NCI-H1930 (cell line): ENCODE measurements around the gene THRAP3.
"Not testable (repeated sequence)": the region's sequence is repeated elsewhere in the genome, so short reads cannot be mapped to it uniquely, and the experiment has no call there.

ENCODE experiments used
- DNase-seq, 2 experiments: peaks; one replicate each; lab custom pipeline; 2025; lab: John Stamatoyannopoulos, UW

Gene THRAP3

DNA sequence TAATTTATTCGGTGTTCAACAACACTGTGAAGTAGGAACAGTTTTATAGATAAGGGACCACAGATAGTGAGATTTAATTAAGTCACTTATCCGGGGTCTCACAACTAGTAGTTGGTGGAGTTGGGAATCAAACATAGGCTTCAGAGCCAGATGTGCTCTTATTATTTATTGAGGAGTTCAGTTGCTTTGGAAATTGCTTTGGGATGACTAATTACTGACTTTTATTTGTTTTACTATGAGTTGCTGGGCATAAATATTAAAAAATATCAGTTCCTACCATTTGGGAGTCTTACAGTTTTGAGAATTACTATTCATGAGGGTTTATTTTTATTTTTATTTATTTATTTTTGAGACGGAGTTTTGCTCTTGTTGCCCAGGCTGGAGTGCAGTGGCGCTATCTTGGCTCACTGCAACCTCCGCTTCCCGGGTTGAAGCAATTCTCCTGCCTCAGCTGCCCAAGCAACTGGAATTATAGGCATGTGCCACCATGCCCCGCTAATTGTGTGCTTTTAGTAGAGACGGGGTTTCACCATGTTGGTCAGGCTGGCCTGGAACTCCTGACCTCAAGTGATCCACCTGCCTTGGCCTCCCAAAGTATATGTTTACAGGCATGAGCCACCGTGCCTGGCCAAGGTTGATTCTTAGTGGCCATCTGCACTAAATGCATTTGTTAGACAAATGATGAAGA, 27.7 kb downstream of the THRAP3 start:
- no peak for DNase-seq

GRCh38 chr1:36252482-36252824, 28.2 kb downstream of the THRAP3 start:
- not testable (repeated sequence) for DNase-seq

DNA sequence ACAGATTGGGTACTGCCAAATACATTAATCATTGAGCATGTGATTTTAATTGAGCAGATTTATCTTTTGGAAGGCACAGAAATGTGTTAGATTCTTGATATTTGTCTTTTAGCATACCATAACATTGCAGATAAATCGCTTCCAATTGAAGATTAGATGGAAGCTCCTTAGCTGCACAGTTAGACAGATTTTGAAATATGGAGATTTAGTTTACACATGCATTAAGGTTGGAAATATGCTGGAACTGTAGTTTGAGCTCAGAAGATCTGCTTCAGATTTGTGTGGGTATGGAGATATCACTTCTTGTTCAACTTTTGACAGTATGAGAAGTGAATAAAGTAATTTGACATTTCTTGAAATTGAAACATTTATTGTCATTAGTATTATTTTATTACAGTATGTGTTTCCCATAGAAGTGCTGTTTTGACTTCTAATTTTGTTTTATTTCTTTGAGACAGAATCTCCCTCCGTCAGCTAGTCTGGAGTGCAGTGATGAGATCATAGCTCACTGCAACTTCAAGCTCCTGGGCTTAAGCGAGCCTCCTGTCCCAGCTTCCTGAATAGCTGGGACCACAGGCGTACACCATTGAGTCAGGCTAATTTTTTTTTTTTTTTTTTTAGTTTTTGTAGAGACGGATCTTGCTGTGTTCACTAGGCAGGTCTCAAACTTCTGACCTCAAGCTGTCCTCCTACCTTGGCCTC, 29.1 kb downstream of the THRAP3 start:
- no peak for DNase-seq

DNA sequence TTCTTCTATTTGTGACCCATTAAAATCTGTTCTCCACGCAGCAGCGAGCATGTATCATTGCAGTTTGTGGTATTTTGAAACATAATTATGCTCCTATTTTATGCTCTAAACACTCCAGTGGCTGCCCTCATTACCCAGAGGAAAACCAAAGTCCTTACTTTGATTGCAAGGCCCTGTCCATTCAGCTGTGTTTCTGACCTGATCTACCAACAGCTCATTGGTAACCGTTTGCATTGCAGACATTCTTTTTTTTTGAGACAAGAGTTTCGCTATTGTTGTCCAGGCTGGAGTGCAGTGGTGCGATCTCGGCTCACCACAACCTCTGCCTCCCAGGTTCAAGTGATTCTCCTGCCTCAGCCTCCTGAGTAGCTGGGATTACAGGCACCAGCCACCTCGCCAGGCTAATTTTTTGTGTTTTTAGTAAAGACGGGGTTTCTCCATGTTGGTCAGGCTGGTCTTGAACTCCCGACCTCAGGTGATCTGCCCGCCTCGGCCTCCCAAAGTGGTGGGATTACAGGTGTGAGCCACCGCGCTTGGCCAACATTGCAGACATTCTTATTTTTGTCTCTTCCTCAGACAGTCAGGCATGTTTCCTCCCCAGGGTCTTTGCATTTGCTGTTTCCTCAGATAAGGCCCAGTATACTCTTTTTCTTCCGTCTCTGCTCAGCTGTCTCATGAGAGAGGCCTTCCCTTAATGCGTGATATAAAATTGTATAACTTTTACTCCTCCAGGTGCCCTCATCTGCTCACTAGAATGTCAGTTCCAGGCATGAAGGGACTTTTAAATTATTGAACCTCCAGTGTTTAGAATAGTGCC, 32.5 kb downstream of the THRAP3 start:
- DNase-seq = no peak

DNA sequence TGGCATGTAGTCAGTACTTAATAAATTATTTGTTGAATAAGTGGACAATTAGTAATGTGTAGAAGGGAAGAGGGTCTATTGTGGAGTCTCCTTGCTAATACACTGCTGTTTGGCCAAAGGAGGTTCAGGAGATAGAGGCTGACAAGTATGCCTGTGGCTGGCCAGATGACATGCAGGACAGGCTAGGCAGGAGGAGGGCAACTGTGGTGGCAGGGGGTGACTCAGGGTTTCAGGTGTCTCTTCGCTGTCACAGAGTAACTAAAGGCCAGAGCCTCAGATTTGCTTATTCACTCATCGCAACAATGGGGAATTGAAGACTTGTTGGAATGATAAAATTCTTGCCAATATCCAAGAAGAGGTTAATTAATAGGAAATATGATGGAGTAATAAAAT, 33.1 kb downstream of the THRAP3 start:
- DNase-seq = no peak

- DNase-seq = no peak
These were observed 34.7 kb downstream of the THRAP3 start for GRCh38 chr1:36258960-36259344.

DNA sequence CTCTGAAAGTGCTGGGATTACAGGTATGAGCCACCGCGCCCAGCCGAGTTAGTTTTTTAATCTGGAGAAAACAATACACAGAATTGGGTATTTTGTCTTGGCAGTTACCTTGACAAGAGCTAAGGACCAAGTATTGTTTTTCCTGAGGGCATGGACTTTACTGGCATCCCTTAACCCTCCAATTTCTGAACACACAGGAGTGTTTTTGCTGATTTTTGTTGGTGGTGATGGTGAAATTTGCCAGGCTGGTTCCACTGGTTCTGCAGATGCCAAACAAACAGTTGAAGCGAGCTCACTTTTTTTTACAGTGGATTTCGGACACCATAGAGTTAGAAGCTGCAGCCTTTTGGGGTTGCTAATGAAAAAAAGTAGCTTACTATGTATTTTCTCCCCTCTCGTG, 44.7 kb downstream of the THRAP3 start:
- DNase-seq = no peak

DNA sequence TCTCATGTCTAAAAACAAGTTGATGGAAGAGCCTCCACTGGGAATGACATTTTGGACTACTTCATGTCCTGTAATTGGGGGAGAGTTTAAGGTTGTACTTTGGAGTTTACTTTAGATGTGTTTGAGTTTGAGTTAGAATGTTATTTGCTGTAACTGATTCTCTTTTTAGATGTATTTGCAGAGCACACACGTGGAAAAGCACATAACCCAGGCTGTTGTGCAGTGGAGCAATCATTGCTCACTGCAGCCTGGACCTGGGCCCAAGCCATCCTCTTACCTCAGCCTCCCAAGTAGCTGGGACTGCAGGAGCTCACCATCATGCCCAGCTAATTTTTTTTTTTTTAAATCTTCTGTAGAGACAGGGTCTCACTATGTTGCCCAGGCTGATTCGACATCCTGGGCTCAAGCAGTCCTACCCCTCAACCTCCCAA, 45.2 kb downstream of the THRAP3 start:
- DNase-seq = no peak

GRCh38 chr1:36273024-36273423, 48.8 kb downstream of the THRAP3 start:
- no peak for DNase-seq

- no peak for DNase-seq
These were observed 50.0 kb downstream of the THRAP3 start for GRCh38 chr1:36274201-36274600.

- no peak for DNase-seq
These were observed 52.4 kb downstream of the THRAP3 start for GRCh38 chr1:36276688-36277087.

- no peak for DNase-seq
These were observed 55.0 kb downstream of the THRAP3 start for GRCh38 chr1:36279110-36279788.

GRCh38 chr1:36279789-36280296, 55.6 kb downstream of the THRAP3 start:
- no peak for DNase-seq

DNA sequence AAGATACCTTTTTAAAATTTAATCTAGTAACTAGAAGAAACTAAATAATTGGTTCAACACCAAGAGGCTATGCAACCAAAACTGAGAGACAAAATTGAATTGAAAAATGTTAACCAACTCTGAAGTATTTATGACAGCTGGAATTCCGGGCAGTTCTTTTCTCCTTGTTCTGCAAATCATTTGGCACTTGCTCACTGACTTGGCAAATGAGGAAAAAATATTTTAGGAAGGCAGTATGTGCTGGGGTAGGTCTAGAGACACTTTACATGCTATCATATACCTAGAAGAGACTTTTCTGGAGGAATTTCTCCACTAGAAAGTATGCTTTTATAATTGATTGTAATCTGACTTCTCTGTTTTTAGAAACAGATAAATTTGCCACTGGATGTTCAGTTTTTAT, 59.8 kb downstream of the THRAP3 start:
- DNase-seq = no peak

- no peak for DNase-seq
These were observed 60.3 kb downstream of the THRAP3 start for GRCh38 chr1:36284517-36284916.

DNA sequence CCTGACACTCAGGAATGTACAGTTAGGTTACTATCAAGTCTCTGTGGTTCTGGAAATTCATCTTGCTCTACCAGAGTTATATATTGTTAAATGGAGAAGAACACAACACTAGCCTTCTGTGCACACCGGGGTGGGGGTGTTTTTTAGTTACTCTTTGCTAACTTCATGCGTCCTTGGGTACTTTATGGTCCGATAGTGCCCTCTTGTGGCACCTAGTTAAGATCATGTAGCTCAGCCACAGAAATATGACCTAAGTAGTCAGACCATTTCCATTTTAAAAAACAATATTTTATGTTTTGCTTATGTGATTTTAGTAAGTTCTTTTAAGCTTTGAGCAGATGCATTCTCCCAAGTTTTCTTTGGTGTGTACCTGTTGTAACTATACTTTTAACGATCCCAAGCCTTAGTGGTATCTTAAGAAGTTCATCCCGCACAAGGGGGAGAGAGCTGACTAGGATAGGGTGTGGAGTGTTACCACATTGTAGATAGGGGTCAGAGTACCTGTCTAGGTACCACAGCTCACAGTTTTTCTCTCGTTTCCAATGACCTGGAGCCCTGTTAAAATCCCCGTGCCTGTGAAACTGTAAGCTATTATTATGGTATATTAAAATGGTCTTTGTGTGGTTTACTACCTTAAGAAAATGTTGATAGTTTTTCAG, 61.3 kb downstream of the THRAP3 start:
- peak in 1 of 2 experiments; percentile 44 for DNase-seq

GRCh38 chr1:36286802-36287201, 62.6 kb downstream of the THRAP3 start:
- no peak for DNase-seq

DNA sequence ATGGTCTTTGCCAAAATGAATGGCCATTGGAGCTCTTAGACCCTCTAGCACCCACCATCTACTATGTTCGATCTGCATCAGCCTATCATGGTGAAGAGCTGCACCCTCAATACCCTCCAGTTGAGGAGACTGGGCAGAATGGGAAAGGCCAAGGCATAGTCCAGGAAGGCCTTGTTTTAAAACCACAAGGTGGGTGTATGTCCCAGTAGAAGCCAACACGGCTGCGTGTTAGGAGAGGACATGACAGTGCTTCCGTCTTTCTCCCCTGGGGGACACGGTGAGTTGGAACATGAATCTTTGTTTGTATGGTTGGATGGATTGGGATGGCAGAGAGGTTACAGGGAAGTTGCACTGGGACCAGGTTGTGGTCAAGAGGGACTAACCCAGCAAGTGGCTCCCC, 63.4 kb downstream of the THRAP3 start:
- DNase-seq = no peak

DNA sequence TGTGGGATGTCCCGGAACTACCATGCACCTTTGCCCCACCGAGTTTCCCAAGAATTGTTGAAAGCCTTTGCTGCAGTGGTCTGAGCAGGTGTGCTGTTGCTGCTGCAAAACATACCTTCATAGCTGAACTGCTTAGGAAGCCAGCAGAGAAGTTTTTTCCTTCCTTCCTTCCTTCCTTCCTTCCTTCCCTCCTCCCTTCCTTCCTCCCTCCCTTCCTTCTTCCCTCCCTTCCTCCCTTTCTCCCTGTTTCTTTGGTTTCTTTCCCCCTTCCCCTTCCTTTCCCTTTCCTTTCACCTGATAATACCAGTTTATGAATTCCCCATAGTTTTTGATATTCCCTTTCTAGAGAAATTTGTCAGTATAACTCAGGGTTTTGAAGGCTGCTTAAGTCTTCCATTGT, 71.1 kb downstream of the THRAP3 start:
- no peak for DNase-seq

- DNase-seq = no peak
These were observed 72.8 kb downstream of the THRAP3 start for GRCh38 chr1:36297062-36297461.

DNA sequence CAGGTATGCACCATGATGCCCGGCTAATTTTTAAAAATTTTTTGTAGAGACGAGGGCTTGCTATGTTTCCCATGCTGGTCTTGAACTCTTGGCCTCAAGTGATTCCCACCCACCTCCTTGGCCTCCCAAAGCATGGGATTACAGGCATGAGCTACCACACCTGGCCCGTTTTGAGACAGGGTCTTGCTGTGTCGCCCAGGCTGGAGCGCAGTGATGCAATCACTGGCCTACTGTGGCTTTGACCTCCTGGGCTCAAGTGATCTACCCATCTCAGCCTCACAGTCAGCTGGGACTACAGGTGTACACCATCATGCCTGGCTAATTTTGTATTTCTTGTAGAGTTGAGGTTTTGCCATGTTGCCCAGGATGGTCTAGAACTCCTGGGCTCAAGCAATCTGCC, 74.4 kb downstream of the THRAP3 start:
- no peak for DNase-seq

- no peak for DNase-seq
These were observed 76.3 kb downstream of the THRAP3 start for GRCh38 chr1:36300526-36300925.
